ENCODE measurements around the gene AMPH.

DNA sequence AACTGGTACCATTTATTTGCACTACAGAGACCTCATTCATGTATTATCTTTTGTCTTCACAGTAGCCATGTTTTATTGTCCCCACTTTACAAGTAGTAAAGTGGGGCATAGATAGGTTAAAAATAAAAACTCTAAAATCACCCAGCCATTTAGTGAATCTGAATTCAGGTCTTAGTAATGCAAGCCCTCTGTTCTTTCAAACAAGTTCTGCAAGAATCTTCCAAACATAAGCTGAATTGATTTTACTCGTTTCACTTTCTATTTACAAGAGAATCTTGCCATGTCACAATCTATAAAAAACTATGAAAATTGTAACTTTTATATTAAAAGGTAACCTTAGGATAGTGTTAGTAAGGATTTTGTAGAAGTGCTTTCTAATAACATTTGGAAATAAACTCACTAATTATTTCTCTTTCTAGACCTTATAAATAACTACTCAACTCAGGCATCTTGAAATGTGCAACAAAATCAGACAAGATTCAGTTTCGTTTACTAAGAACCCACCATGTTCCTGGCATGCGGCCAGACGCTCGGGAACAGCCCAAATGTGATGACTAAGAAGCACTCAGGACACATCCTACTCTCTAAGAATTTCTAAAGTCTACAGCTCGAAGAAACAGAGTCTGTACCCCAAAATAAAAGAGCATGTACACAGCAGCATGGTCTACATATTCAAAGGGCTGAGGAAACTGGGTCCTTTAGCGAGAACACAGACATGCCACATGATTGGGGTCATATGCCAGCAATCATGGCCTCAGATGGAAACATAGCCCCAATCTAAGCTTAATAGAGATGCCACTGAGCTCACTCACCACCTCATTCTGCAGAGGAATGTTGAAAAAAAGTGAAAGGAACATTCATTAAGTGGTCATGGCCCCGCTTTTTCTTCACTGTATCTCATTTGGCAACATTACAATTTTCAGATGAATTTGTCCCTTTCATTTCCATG, 167.6 kb downstream of the AMPH start:
- no peak for TF ChIP-seq ZBTB33 (IDR thresholded peaks at IDR 0.05; ENCODE audit: extremely low read depth, insufficient replicate concordance, low read length)
- no peak for TF ChIP-seq JUND (IDR thresholded peaks at IDR 0.05)
- no peak for TF ChIP-seq POLR2A (IDR thresholded peaks at IDR 0.05; ENCODE audit: borderline replicate concordance, extremely low read depth, insufficient read depth, insufficient read length)
- no peak for TF ChIP-seq REST (IDR thresholded peaks at IDR 0.05; ENCODE audit: low read depth)

All from HCT116 (cell line).